Adipocyte (in vitro differentiated cells): ENCODE results near the gene PRODH2.

Experiments used
- DNase-seq: peaks from one replicate; pipeline ENCODE4 v3.0.0-alpha.2; 2015; ENCODE audit warnings: low read depth
- H3K27me3 ChIP-seq: replicated peaks from 2 replicates; pipeline ENCODE4 v1.7.0; 2013; ENCODE audit warnings: mild to moderate bottlenecking, low read length, moderate library complexity; ENCODE audit not compliant: control insufficient read depth, insufficient read depth
- H3K36me3 ChIP-seq: 2 replicates; pipeline ENCODE4 v1.7.0; 2013; ENCODE audit warnings: low read length, mild to moderate bottlenecking, moderate library complexity; ENCODE audit not compliant: control insufficient read depth, insufficient read depth, severe bottlenecking
- H3K4me1 ChIP-seq: 2 replicates; pipeline ENCODE4 v1.7.0; 2013; ENCODE audit warnings: mild to moderate bottlenecking, low read length, moderate library complexity; ENCODE audit not compliant: control insufficient read depth, insufficient read depth
- H3K4me3 ChIP-seq: 2 replicates; pipeline ENCODE4 v1.7.0; 2013; ENCODE audit warnings: mild to moderate bottlenecking, low read length, moderate library complexity
- H3K9ac ChIP-seq: 2 replicates; pipeline ENCODE4 v1.7.0; 2013; ENCODE audit warnings: mild to moderate bottlenecking, low read length, moderate library complexity
- H3K9me3 ChIP-seq: 2 replicates; pipeline ENCODE4 v1.7.0; 2013; ENCODE audit warnings: mild to moderate bottlenecking, low read length, moderate library complexity; ENCODE audit not compliant: control insufficient read depth

The PRODH2 gene

GRCh38 chr19:35764432-35765315, 48.0 kb downstream of the PRODH2 start:
- H3K36me3 ChIP-seq, result peaks cover 19% of the 10 kb centered on the region
- no peaks in the 10 kb centered on the region for H3K9me3 ChIP-seq
- no peak overlapping the region for H3K9ac ChIP-seq
- no peak for DNase-seq
- peaks cover 3% of the 10 kb centered on the region for H3K4me1 ChIP-seq
- H3K4me3 ChIP-seq, result no peak overlapping the region
- no peaks in the 10 kb centered on the region for H3K27me3 ChIP-seq

DNA sequence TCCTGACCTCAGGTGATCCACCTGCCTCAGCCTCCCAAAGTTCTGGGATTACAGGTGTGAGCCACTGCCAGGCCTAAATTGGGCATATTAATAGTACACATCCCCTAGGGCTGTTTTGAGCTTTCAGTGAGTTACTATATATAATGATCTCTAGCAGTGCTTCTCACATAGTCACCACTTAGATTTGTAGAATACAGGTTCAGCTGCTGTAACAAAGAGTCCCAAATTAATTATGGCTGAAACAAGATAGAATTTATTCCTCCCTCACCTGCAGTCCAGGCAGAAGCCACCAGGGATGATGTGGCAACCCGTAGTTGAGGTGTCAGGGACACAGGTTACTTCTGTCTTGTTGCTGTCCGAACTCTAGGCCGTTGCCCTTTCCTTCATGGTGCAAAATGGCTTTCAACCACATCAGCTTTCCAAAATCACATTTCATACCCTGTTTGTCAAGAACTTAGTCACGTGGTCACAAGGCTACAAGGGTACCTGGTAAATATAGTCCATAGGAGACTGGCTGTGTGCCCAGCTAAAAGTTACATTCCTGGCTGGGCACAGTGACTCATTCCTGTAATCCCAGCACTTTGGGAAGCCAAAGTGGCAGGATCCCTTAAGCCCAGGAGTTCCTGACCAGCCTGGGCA, 51.8 kb downstream of the PRODH2 start:
- H3K4me3 ChIP-seq, result no peak overlapping the region
- H3K4me1 ChIP-seq, result peaks cover 17% of the 10 kb centered on the region
- no peak for DNase-seq
- no peaks in the 10 kb centered on the region for H3K27me3 ChIP-seq
- H3K9ac ChIP-seq, result no peak overlapping the region
- H3K36me3 ChIP-seq, result peaks cover 19% of the 10 kb centered on the region
- H3K9me3 ChIP-seq, result no peaks in the 10 kb centered on the region

- H3K36me3 ChIP-seq, result peaks cover 8% of the 10 kb centered on the region
- DNase-seq, result no peak
- H3K4me1 ChIP-seq, result peaks cover 23% of the 10 kb centered on the region
- peak overlapping the region; percentile 42 for H3K9ac ChIP-seq
- no peaks in the 10 kb centered on the region for H3K27me3 ChIP-seq
- H3K9me3 ChIP-seq, result no peaks in the 10 kb centered on the region
- H3K4me3 ChIP-seq, result no peak overlapping the region
Observed at GRCh38 chr19:35759697-35760096, 52.9 kb downstream of the PRODH2 start.

GRCh38 chr19:35757749-35758608, 54.7 kb downstream of the PRODH2 start, which contains the start of gene PROSER3:
Gene PROSER3 (plus strand): TSS chr19:35758176. CDS start chr19:35758216, 40 bp downstream.
- Histone ChIP-seq H3K9me3 (no peaks in the 10 kb centered on the region), H3K36me3 (peaks cover 20% of the 10 kb centered on the region), H3K9ac (peak within 1 kb of the TSS; percentile 100), H3K4me3 (peak within 1 kb of the TSS; percentile 98), H3K27me3 (no peaks in the 10 kb centered on the region), H3K4me1 (peaks cover 30% of the 10 kb centered on the region)
- peak; percentile 99 for DNase-seq

DNA sequence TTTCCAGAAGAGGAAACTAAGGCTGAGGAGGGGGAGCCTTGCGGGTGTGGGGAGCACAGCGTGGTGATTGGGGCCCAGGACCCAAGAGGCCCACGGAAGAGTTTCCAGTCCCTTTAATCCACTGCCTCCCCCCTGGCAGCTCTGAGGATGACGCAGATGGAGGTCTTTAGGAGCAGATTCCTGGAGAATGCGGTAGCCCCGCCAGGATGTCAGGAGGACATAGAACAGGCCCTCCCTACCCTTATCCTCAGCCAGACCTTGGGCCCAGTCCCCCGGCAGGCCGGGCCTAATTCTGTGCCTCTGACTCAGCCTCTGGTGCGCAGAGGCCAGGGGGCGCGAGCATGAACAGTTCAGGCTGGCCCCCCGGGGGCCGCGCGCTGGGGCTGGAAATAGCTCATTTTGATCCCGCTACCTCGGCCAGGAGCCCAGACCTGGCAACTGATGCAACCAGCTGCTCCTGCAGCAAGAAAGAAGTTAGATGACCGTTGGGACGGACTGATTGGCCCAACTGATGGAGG, 55.4 kb downstream of the PRODH2 start:
- Histone ChIP-seq H3K36me3 (peaks cover 26% of the 10 kb centered on the region), H3K4me1 (peaks cover 30% of the 10 kb centered on the region), H3K4me3 (peak overlapping the region; percentile 98), H3K27me3 (no peaks in the 10 kb centered on the region), H3K9ac (peak overlapping the region; percentile 100), H3K9me3 (no peaks in the 10 kb centered on the region)
- DNase-seq, result peak; percentile 95

GRCh38 chr19:35756377-35757230, 56.0 kb downstream of the PRODH2 start, which contains the start of gene HSPB6:
Gene HSPB6 (minus strand): TSS chr19:35757029. CDS start chr19:35757008, 21 bp downstream.
- H3K9ac ChIP-seq, result peak within 1 kb of the TSS; percentile 100
- peaks cover 25% of the 10 kb centered on the region for H3K36me3 ChIP-seq
- DNase-seq, result peak; percentile 25
- no peaks in the 10 kb centered on the region for H3K9me3 ChIP-seq
- peak within 1 kb of the TSS; percentile 98 for H3K4me3 ChIP-seq
- peaks cover 30% of the 10 kb centered on the region for H3K4me1 ChIP-seq
- no peaks in the 10 kb centered on the region for H3K27me3 ChIP-seq

DNA sequence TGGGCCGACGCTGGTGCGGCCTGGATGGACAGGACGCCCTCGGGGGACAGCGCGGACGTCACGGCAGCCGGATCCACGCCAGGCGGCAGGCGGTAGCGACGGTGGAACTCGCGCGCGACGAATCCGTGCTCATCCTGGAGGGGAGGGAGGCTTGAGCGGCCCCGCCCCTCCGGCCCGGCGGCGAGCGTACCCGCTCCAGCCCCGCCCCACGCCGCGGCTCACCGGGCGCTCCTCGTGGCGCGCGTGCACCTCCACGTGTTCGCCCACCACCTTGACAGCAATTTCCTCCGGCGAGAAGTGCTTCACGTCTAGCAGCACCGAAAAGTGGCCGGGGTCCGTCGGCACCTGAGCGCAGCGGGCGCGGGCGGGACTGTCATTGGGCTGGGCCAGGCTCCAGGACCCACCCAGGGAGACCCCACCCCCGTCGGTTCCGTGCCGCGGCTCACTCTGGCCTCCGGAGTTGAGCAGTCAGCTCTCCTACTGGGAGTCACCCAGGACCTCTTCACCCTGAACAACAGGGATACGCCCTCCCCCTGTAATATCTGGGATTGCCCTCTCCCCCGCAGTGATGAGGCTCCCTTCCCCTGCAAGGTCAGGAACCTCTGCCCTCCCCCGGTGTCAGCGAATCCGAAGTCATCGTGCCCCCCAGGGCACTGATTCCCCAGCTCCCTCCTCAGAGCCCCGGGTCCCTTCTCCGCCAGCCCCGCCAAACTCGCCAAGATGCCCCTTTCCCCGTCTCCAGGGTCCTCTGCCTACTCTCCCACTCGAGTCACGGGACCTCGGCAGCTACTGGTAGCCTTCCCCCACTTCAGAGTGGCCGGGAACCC, 56.9 kb downstream of the PRODH2 start:
- Histone ChIP-seq H3K27me3 (no peaks in the 10 kb centered on the region), H3K4me1 (peaks cover 27% of the 10 kb centered on the region), H3K9ac (peak overlapping the region; percentile 100), H3K9me3 (no peaks in the 10 kb centered on the region), H3K36me3 (peaks cover 25% of the 10 kb centered on the region), H3K4me3 (peak overlapping the region; percentile 98)
- DNase-seq, result no peak

GRCh38 chr19:35755131-35755549, 57.5 kb downstream of the PRODH2 start:
- peaks cover 27% of the 10 kb centered on the region for H3K4me1 ChIP-seq
- peak overlapping the region; percentile 100 for H3K9ac ChIP-seq
- no peak for DNase-seq
- peaks cover 25% of the 10 kb centered on the region for H3K36me3 ChIP-seq
- peak overlapping the region; percentile 98 for H3K4me3 ChIP-seq
- H3K9me3 ChIP-seq, result no peaks in the 10 kb centered on the region
- no peaks in the 10 kb centered on the region for H3K27me3 ChIP-seq

DNA sequence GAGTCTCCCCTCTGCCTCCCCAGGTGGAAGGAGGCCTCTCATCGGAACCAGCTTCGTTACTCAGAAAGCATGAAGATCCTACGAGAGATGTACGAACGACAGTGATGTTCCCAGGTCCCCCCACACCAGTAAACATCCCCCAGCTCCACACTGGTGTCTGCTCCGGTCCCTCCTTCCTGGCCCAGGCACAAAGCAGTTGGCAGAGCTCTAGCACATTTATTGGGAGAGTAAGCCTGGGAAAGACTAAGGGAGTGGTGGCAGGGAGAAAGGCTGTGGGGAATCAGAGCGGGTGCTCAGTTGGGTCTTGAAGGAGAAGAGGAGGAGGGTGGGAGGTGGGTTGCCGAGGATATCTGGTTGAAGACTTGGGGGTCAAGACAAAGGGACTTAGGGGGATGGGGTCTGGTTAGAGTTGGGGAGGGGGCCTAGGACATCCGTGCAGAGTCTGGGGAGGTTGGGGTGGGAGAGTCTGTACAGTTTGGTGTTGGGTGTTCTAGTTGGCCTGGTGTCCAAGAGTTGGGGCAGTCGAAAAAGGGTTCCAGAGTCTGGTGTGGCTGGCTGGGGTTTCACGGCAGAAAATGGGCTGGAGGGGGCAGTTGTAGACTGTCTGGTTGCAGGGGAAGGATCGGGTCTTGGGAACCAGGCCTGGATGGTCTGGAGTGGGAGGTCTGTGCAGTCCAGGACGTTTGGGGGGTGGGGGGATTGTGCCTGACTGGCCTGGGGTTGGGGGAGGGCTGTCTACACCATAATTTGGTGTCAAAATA, 58.1 kb downstream of the PRODH2 start:
- Histone ChIP-seq H3K9me3 (no peaks in the 10 kb centered on the region), H3K9ac (peak overlapping the region; percentile 100), H3K27me3 (no peaks in the 10 kb centered on the region), H3K36me3 (peaks cover 25% of the 10 kb centered on the region), H3K4me3 (peak overlapping the region; percentile 98), H3K4me1 (peaks cover 27% of the 10 kb centered on the region)
- DNase-seq, result no peak
